ENCODE results near the gene GBA3.
A peak's percentile ranks its signal among the peaks of the same experiment; 100 is the strongest.

GBA3 gene

DNA sequence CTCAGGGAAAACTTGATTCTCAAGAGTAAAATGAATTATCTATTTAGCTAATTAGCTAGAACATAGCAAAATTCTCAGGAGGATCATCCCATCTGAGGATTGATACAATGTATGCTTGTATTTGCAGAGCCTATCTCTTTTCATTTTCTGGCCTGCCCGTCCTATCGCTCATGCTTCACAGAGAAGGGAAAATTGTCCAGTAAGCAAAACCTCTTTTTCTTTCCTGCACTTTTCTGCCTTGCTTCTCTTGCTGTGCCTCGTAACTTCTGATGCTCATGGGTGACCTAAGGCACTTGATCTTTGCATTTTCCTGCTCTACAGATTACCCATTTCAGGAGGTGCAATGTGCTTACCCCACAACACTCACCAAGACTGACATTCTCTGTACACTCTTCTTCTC lies 88.1 kb downstream of the GBA3 start:
- no peak for DNase-seq (ENCODE audit: low spot score)

DNA sequence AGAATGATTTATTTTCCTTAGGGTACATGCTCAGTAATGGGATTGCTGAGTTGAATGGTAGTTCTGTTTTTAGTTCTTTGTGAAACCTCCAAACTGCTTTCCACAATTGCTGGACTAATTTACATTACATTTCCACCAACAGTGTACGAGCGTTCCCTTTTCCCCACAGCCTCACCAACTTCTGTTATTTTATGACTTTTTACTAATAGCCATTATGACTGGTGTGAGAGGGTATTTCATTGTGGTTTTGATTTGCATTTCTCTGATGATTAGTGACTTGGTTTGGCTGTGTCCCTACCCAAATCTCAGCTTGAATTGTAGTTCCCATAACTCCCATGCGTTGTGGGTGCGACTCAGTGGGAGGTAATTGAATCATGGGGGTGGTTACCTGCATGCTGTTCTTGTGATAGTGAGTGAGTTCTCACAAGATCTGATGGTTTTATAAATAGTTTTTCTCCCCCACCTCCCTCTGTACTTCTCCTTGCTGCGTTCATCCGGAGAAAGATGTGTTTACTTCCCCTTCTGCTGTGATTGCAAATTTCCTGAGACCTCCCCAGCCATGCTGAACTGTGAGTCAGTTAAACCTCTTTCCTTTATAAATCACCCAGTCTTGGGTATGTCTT lies 95.1 kb downstream of the GBA3 start:
- no peak for DNase-seq (ENCODE audit: low spot score)

DNA sequence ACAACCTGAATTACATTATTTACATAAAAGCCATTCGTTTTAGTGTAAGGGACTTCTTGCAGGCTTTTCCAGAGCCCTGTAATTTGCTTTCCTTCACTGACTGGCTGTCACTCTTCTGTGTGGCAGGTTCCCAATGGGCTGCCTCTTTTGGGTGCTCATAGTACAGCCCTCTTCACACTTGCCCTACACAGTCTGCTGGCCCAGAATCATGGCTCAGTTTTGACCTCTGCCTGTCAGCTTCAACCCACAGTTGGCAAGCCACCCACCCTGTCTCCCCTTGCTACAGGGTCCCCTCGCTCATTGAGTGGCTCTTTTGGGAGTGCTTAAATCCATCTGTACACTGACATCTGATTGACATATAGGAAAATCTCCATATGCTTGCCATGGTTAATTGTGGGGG lies 97.9 kb downstream of the GBA3 start:
- no peak for DNase-seq (ENCODE audit: low spot score)

- DNase-seq (ENCODE audit: low spot score): no peak
Observed at GRCh38 chr4:22794732-22795131, 102.0 kb downstream of the GBA3 start.

DNA sequence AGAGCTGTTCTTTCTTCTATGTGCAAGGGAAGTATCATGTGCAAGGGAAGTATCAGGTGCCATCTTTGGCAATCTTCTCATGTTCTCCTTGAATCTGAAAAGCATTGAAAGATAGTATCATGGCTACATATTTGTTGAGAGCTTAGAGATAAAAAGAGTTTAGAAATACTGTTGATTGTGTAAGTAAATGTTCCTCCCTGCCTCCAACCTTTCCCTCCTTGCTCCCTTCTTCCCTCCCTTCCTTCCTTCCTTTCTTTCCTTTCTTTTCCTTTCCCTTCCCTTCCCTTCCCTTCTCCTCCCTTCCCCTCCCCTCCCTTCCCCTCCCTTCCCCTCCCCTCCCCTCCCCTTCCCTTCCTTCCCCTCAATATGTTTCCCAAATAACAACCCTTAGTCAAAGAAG lies 108.7 kb downstream of the GBA3 start:
- DNase-seq (ENCODE audit: low spot score): no peak

DNA sequence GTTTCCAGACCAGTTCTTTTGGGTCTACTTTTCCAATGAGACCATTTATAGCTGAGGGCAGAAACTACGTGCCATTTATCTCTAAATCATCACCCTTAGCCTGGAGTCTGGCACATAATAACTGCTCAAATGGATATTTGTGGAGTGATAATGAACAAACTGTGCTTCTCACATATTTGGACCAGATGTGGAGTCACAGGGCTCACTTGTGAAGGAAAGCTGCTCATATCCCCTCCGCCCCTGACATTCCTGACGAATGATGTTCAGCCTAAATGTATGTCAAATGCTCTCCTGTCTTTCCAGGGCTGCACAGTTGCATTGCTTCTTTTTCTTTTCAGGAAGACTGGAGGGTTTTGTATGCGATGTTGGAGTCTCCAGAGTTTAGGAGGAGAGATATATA lies 110.1 kb downstream of the GBA3 start:
- no peak for DNase-seq (ENCODE audit: low spot score)

DNA sequence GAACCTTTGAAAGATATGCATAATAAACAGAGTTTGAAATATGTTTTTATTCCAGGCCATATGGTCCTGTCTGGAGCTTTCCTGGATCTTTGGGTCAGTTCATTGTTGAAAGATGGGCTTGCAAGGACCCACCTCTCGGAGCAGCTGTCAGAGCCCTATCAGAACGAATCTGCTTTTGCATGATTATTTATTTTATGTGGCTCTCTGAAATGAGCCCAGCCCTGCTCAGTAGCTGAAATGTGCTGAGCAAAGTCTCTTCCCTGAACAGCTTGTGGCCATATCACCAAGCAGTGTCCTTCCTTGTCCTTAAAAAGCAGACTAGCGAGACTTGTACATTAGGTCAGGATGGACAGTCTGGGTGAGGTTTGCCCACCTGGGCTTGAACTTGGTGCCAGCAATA lies 110.8 kb downstream of the GBA3 start:
- DNase-seq (ENCODE audit: low spot score): no peak

DNA sequence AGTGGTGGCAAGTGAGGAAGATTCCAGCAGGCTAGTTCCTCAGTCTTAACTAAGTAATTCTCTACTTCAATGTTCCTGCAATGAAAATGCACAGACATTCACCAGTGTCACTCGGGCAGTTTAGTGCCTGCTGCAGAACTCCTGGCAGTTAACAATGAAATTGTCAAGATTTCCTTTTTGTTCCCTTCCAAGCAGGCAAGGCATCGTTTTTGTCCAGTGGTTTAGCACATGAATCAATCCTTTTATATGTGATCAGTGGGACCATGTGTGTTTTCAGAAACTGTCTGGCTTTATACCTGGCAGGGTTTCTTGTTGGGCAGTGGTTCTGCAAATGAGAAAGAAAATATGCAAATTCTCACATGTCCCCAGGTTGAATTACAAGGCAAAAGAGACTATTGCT lies 122.2 kb downstream of the GBA3 start:
- no peak for DNase-seq (ENCODE audit: low spot score)

- no peak for DNase-seq (ENCODE audit: low spot score)
Observed at GRCh38 chr4:22824091-22824490, 131.4 kb downstream of the GBA3 start.

DNA sequence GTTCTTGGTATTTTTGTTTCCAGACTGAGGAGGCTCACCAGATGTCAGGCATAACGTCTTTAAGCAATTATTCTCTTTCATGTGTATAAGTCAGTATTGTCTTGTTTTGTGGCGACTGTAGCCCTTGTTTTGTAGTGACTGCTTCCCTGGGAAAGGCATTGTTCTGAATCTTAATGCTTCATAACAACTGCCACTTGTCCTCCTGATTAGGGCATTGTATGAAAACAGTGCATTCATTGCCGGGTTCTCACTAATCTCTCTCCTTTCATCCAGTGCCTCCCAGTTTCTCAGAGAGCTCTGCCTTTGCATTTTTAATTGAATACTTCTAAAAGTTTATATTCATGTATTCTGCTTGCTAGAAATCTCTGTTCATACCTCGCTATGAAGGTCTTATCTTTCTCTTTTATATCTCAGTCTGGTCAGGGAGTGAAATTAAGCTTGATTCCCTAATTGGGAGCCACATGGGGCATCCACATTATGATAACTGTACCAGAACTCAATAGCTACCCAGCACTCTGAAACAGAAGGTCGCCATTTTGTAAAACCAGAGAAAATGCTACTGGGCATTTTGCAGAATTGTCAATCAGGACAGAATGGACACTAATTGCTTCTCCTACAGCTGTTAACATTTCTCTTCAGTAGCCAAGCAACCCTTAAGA lies 149.8 kb downstream of the GBA3 start:
- no peak for DNase-seq (ENCODE audit: low spot score)

- DNase-seq (ENCODE audit: low spot score): peak; percentile 22
Observed at GRCh38 chr4:22848332-22848731, 155.6 kb downstream of the GBA3 start.

GRCh38 chr4:22850055-22850454 lies 157.3 kb downstream of the GBA3 start:
- no peak for DNase-seq (ENCODE audit: low spot score)

DNA sequence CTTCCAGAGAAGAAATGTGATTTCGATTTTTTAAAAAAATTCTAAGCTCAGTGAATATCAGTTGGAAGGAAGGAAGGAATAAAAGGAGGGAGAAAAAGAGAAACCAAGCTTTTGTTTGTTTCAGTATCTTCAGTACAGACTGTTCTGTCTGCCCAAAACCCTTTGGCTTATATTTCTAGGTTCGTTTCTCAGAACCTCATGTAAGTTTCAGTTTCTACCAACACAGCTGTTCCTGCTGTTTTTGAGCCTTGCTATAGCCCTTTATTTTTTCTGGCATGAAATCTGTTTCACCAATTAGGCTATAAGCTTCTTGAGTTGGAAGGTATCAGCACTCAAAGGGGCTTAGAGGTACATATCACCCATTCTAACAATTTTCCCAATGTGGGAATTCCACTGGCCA lies 157.9 kb downstream of the GBA3 start:
- DNase-seq (ENCODE audit: low spot score): no peak

- no peak for DNase-seq (ENCODE audit: low spot score)
Observed at GRCh38 chr4:22857411-22857810, 164.7 kb downstream of the GBA3 start.

DNA sequence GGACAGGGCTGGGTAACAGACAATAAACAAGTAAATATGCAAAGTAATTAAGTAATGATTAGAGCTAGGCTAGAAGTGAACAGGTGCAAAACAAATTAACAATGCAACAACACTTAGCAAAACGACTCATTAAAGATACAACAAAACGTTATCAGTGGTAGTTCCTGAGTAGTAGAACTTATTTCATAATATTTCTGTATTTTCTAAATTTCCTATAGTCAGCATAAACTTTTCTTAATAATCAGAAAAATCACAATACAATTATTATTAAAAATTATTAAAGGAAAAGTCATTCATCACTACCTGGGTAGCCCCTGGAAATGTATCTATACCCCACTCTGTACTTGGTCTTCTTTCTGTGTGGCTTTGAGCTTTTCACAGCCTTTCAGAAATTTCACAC lies 166.6 kb downstream of the GBA3 start:
- no peak for DNase-seq (ENCODE audit: low spot score)
